Breast epithelium (tissue), 4 donors: ENCODE results near the gene TENM4. TPM values are rescaled to one million over a fixed set of nuclear protein-coding genes. Genes with fewer than 3 reads are reported as not detected.

Experiments used
- DNase-seq, 2 donors: peaks; one replicate each; pipeline ENCODE4 v3.0.0-alpha.2; 2019; ENCODE audit warnings: low spot score in 2 of 2
- H3K27ac ChIP-seq, 2 donors: fragments of 200-600 bp; sonication (generic) in 1 of 2; one replicate each; pipeline ENCODE4 v1.5.1; 2016 to 2019; ENCODE audit warnings: mild to moderate bottlenecking in 1 of 2
- H3K27me3 ChIP-seq, 2 donors: fragments of 200-600 bp; sonication (generic) in 1 of 2; one replicate each; pipeline versions ENCODE4 v1.5.1 to v1.6.0; 2017 to 2019; ENCODE audit warnings: control low read depth in 1 of 2, mild to moderate bottlenecking in 1 of 2
- H3K36me3 ChIP-seq: fragments of 200-600 bp; one replicate; pipeline ENCODE4 v1.5.1; 2019
- H3K4me1 ChIP-seq, 2 donors: fragments of 200-600 bp; sonication (generic); one replicate each; pipeline ENCODE4 v1.5.1; 2016 to 2019; ENCODE audit warnings: control low read depth in 1 of 2
- H3K4me3 ChIP-seq, 3 donors: fragments of 200-600 bp; sonication (generic); 1 replicate in 2 of 3; 2 replicates in 1 of 3; pipeline ENCODE4 v1.5.1; 2016 to 2019; ENCODE audit warnings: mild to moderate bottlenecking in 3 of 3, moderate library complexity in 2 of 3
- H3K9me3 ChIP-seq, 2 donors: fragments of 200-600 bp; sonication (generic) in 1 of 2; one replicate each; pipeline ENCODE4 v1.5.1; 2016 to 2019; ENCODE audit warnings: control low read depth in 1 of 2
- POLR2A ChIP-seq: fragments of 450-650 bp; IDR thresholded peaks from one replicate; pipeline ENCODE4 v1.6.1; 2016; ENCODE audit warnings: antibody characterized with exemption, mild to moderate bottlenecking, moderate library complexity
- POLR2AphosphoS5 ChIP-seq, 3 donors: sonication (generic); formaldehyde crosslinking; IDR thresholded peaks; one replicate each; pipeline ENCODE4 v1.6.1; 2017; ENCODE audit warnings: antibody characterized with exemption in 3 of 3
- intact Hi-C: fragments of 100-400 bp; cut with DNase I; formaldehyde crosslinking; loops from one replicate; pipeline ENCODE4 v1.15.1; 2023; ENCODE audit warnings: low total_unique reads
- total RNA-seq, 3 donors: library from RNA; depleted of rRNA; stranded (reverse); fragments of >200 nt; gene quantifications; one replicate each; pipeline ENCODE4 v1.1.0, GENCODE V29; 2016
- TF ChIP-seq, protein P1 (sequence below), 3 donors: fragments of 450-650 bp; IDR thresholded peaks; one replicate each; pipeline ENCODE4 v1.5.1; 2016 to 2017; ENCODE audit warnings: antibody characterized with exemption in 3 of 3, mild to moderate bottlenecking in 3 of 3, moderate library complexity in 3 of 3

Gene TENM4
- total RNA-seq, 3 donors from 2014 or later: 0.29 to 7.9 (median 4.8) TPM

DNA sequence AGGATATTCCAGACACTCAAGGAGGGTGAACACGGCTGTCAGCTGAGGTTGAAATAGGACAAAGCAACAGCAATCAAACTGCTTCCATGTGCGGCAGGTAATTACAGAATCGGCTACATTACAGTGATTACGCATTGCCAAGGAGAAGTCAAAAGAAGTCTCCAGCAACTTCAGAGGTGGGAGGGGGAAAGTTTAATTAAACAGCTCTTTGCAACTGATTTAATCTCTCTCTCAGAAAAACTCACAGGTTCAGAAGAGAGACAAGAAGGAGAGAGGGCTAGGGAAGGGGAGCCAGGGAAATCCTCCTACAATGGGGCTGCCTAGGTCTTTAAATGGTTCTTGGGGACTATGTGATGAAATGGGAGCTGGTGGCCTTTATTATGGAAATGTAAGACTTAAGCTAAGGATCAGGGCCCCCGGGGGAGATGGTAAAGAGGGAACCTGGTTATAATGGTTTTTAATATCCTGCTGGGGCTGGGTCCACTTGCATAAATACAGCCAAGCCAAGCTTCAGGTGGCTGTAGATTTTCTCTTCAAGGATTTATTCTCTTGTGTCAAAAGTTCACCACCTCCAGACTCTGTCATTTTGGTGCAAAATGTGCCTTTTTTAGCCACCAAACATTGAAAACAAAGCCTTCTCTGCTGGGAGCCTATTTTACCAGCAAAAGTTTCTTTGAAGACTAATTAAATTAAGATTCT lies 511.5 kb downstream of the TENM4 start:
- TF ChIP-seq, protein P1, sequence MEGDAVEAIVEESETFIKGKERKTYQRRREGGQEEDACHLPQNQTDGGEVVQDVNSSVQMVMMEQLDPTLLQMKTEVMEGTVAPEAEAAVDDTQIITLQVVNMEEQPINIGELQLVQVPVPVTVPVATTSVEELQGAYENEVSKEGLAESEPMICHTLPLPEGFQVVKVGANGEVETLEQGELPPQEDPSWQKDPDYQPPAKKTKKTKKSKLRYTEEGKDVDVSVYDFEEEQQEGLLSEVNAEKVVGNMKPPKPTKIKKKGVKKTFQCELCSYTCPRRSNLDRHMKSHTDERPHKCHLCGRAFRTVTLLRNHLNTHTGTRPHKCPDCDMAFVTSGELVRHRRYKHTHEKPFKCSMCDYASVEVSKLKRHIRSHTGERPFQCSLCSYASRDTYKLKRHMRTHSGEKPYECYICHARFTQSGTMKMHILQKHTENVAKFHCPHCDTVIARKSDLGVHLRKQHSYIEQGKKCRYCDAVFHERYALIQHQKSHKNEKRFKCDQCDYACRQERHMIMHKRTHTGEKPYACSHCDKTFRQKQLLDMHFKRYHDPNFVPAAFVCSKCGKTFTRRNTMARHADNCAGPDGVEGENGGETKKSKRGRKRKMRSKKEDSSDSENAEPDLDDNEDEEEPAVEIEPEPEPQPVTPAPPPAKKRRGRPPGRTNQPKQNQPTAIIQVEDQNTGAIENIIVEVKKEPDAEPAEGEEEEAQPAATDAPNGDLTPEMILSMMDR (IDR thresholded peaks at IDR 0.05): no peak
- no peak for TF ChIP-seq POLR2A
- no peak for TF ChIP-seq POLR2AphosphoS5 (IDR thresholded peaks at IDR 0.05)
- no peak overlapping the region for H3K4me3 ChIP-seq
- H3K27me3 ChIP-seq: no peaks in the 10 kb centered on the region
- H3K4me1 ChIP-seq: no peaks in the 10 kb centered on the region
- no peaks in the 10 kb centered on the region for H3K36me3 ChIP-seq
- H3K27ac ChIP-seq: no peak overlapping the region
- DNase-seq: no peak
- H3K9me3 ChIP-seq: no peaks in the 10 kb centered on the region
- intact Hi-C loops: no loop called here

DNA sequence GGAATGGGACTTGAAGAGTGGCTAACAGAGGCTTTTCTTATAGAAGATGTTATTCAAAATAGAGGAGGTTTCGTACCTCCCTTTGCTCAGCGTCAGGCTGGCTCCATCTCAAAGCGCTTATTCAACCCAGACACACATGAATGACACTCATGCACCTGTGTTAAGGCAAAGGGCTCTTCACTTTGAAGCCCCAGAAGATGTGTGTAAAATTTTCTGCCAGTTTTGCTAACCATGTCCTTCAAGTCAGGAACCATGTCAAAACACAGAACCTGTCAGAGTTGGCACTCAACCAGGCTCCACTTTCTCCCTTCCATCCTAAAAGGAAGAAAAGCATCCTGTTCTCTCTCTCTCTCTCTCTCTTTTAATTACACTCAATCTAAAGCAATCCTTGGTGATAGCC lies 513.3 kb downstream of the TENM4 start:
- Histone ChIP-seq H3K27ac (no peak overlapping the region), H3K4me3 (no peak overlapping the region), H3K4me1 (no peaks in the 10 kb centered on the region), H3K9me3 (no peaks in the 10 kb centered on the region), H3K36me3 (no peaks in the 10 kb centered on the region), H3K27me3 (no peaks in the 10 kb centered on the region)
- intact Hi-C loops: no loop called here
- no peak for TF ChIP-seq POLR2A
- TF ChIP-seq POLR2AphosphoS5 (IDR thresholded peaks at IDR 0.05): no peak
- TF ChIP-seq, protein P1 (IDR thresholded peaks at IDR 0.05): no peak
- no peak for DNase-seq

DNA sequence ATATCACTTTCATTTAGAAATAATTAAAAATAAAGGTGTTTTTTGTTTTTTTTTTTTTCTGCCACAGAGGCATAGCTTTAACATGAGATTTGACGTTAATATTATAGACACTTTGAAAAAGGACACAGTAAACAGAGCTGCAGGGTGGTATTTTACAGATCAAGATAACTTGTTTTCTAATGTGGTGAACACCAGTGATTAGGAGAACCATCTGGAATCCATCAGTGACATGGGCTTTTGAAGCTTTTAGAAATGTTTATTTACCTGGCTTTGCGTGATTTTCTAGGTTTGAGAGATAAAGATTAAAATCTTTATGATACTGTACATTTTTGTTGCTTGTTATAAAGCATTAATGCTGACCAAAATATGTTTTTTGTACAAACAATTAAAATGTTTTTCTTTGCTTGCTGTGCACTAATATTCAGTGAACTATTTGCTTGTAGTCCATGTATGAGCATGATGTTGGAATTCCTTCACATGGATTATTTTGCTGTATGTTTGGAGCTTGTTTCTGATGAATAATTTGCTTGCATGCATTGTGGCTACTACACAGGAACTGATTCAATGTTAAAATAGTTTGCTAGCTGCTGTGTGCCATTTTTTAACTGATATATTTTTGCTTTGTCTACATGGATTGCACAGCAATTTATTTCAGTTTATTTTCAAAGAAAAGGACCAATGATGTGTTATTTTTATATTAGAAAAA lies 514.0 kb downstream of the TENM4 start:
- no peak for DNase-seq
- Histone ChIP-seq H3K27ac (no peak overlapping the region), H3K27me3 (no peaks in the 10 kb centered on the region), H3K4me1 (no peaks in the 10 kb centered on the region), H3K9me3 (no peaks in the 10 kb centered on the region), H3K36me3 (no peaks in the 10 kb centered on the region), H3K4me3 (no peak overlapping the region)
- no peak for TF ChIP-seq POLR2A
- no peak for TF ChIP-seq POLR2AphosphoS5 (IDR thresholded peaks at IDR 0.05)
- TF ChIP-seq, protein P1 (IDR thresholded peaks at IDR 0.05): no peak
- intact Hi-C loops: no loop called here

DNA sequence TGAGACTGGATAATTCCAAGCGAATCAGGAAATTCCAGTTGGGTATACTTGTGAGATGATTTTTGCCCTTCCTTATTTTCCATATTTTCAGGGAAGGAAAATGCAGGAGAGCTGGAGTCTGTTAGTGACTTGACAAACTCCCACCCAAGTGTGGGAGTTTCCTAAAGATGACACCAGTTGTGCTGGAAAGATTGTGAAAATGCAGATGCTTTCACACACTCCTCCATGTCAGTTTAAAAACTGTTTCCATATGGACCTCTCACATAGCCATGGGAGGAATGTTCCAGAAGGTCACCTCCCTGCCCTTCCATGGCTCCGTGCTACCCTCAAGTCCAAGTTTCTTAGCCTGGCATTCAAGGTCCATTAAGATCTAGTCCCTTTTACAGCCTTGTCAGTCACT lies 515.4 kb downstream of the TENM4 start:
- Histone ChIP-seq H3K36me3 (no peaks in the 10 kb centered on the region), H3K4me3 (no peak overlapping the region), H3K27me3 (no peaks in the 10 kb centered on the region), H3K27ac (no peak overlapping the region), H3K4me1 (no peaks in the 10 kb centered on the region), H3K9me3 (no peaks in the 10 kb centered on the region)
- TF ChIP-seq, protein P1 (IDR thresholded peaks at IDR 0.05): no peak
- TF ChIP-seq POLR2AphosphoS5 (IDR thresholded peaks at IDR 0.05): no peak
- TF ChIP-seq POLR2A: no peak
- intact Hi-C loops: no loop called here
- DNase-seq: no peak

DNA sequence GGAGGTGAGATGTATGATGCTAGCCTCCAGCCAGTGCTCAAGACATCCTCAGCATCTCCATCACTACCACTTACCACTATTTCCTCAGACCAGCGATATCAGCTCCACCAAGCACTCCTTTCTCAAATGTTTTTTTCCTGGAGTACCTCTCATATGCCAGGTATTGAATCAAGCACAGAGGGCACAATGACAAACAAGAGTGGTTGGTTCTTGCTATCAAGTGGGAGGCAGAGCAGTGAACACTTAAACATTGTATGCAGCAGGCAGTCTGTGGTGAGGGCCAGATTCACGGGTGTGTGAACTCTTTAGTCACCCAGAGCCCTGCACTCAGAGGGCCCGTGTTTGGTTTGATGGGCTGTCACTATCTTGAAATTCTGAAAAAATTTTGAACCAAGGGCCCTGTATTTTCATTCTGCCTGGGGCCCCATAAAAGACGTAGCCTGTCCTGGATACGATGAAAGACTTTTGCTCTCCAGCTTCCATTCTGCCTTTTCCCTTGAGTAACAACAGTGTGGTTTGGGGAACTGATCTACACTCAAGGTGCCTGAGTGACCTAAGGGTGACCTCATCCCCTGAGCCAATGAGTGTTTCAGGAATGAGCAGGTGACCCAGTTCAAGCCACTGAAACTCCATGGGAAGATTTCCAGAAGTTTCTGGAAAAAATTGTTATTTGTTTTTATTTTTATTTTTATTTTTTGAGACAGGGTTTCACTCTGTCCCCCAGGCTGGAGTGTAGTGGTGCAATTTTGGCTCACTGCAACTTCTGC lies 517.8 kb downstream of the TENM4 start:
- no peaks in the 10 kb centered on the region for H3K4me1 ChIP-seq
- intact Hi-C loops: no loop called here
- H3K36me3 ChIP-seq: no peaks in the 10 kb centered on the region
- TF ChIP-seq POLR2A (no peak), POLR2AphosphoS5 (IDR thresholded peaks at IDR 0.05) (no peak)
- TF ChIP-seq, protein P1 (IDR thresholded peaks at IDR 0.05): no peak
- no peak for DNase-seq
- H3K4me3 ChIP-seq: no peak overlapping the region
- no peaks in the 10 kb centered on the region for H3K27me3 ChIP-seq
- H3K27ac ChIP-seq: no peak overlapping the region
- no peaks in the 10 kb centered on the region for H3K9me3 ChIP-seq
